Measurements from ENCODE around the gene CYP27A1.

The CYP27A1 gene

GRCh38 chr2:218781691-218782527 lies at the start of gene CYP27A1:
Gene CYP27A1, plus strand, starts transcription at chr2:218782147. Its CDS starts 36 bp downstream, at chr2:218782183.
- no peak for DNase-seq (ENCODE audit: low read depth)
- H3K4me3 ChIP-seq (ENCODE audit: low read depth, low read length) = peak within 1 kb of the TSS; percentile 53

- no peak for DNase-seq (ENCODE audit: low read depth)
- H3K4me3 ChIP-seq (ENCODE audit: low read depth, low read length) = no peak overlapping the region
These were observed 49.2 kb upstream of the CYP27A1 start for GRCh38 chr2:218732761-218733158.

- no peak overlapping the region for H3K4me3 ChIP-seq (ENCODE audit: low read depth, low read length)
- DNase-seq (ENCODE audit: low read depth) = peak; percentile 42
These were observed 48.6 kb upstream of the CYP27A1 start for GRCh38 chr2:218733171-218734021.

- DNase-seq (ENCODE audit: low read depth) = no peak
These were observed 47.6 kb upstream of the CYP27A1 start for GRCh38 chr2:218734190-218734975.

GRCh38 chr2:218736531-218736930 lies 45.4 kb upstream of the CYP27A1 start:
- DNase-seq (ENCODE audit: low read depth) = no peak
- H3K4me3 ChIP-seq (ENCODE audit: low read depth, low read length) = no peak overlapping the region

More at GRCh38 chr2:218734190-218734975, 47.6 kb upstream of the CYP27A1 start:
- H3K4me3 ChIP-seq (ENCODE audit: low read depth, low read length) = no peak overlapping the region

- no peak overlapping the region for H3K4me3 ChIP-seq (ENCODE audit: low read depth, low read length)
- DNase-seq (ENCODE audit: low read depth) = no peak
These were observed 38.9 kb upstream of the CYP27A1 start for GRCh38 chr2:218743068-218743467.

- DNase-seq (ENCODE audit: low read depth) = no peak
- H3K4me3 ChIP-seq (ENCODE audit: low read depth, low read length) = no peak overlapping the region
These were observed 37.3 kb upstream of the CYP27A1 start for GRCh38 chr2:218744615-218745014.

GRCh38 chr2:218745160-218745558 lies 36.8 kb upstream of the CYP27A1 start:
- no peak overlapping the region for H3K4me3 ChIP-seq (ENCODE audit: low read depth, low read length)
- DNase-seq (ENCODE audit: low read depth) = no peak

- no peak overlapping the region for H3K4me3 ChIP-seq (ENCODE audit: low read depth, low read length)
- peak; percentile 24 for DNase-seq (ENCODE audit: low read depth)
These were observed 36.1 kb upstream of the CYP27A1 start for GRCh38 chr2:218745559-218746469.

GRCh38 chr2:218746470-218746795 lies 35.5 kb upstream of the CYP27A1 start:
- no peak overlapping the region for H3K4me3 ChIP-seq (ENCODE audit: low read depth, low read length)
- no peak for DNase-seq (ENCODE audit: low read depth)

GRCh38 chr2:218746960-218747359 lies 35.0 kb upstream of the CYP27A1 start:
- DNase-seq (ENCODE audit: low read depth) = no peak
- H3K4me3 ChIP-seq (ENCODE audit: low read depth, low read length) = no peak overlapping the region

- H3K4me3 ChIP-seq (ENCODE audit: low read depth, low read length) = no peak overlapping the region
- no peak for DNase-seq (ENCODE audit: low read depth)
These were observed 33.1 kb upstream of the CYP27A1 start for GRCh38 chr2:218748741-218749441.

GRCh38 chr2:218754201-218754600 lies 27.7 kb upstream of the CYP27A1 start:
- no peak overlapping the region for H3K4me3 ChIP-seq (ENCODE audit: low read depth, low read length)
- DNase-seq (ENCODE audit: low read depth) = no peak

- no peak for DNase-seq (ENCODE audit: low read depth)
- no peak overlapping the region for H3K4me3 ChIP-seq (ENCODE audit: low read depth, low read length)
These were observed 27.2 kb upstream of the CYP27A1 start for GRCh38 chr2:218754781-218755180.

- DNase-seq (ENCODE audit: low read depth) = no peak
- no peak overlapping the region for H3K4me3 ChIP-seq (ENCODE audit: low read depth, low read length)
These were observed 26.8 kb upstream of the CYP27A1 start for GRCh38 chr2:218755198-218755566.

GRCh38 chr2:218755567-218756404 lies 26.2 kb upstream of the CYP27A1 start:
- no peak overlapping the region for H3K4me3 ChIP-seq (ENCODE audit: low read depth, low read length)
- DNase-seq (ENCODE audit: low read depth) = no peak

- no peak overlapping the region for H3K4me3 ChIP-seq (ENCODE audit: low read depth, low read length)
- no peak for DNase-seq (ENCODE audit: low read depth)
These were observed 25.2 kb upstream of the CYP27A1 start for GRCh38 chr2:218756599-218757377.

Data from skeletal muscle cell (primary cell).